ENCODE measurements around the gene PNPLA7.

- no peak for TF ChIP-seq CTCF (IDR thresholded peaks at IDR 0.05; ENCODE audit: low read depth, low read length, missing input control)
- TF ChIP-seq ATF3 (IDR thresholded peaks at IDR 0.05): no peak
- TF ChIP-seq JUND (IDR thresholded peaks at IDR 0.05): no peak
- TF ChIP-seq MAX (IDR thresholded peaks at IDR 0.05): no peak
- no peak for TF ChIP-seq TAF1 (conservative IDR thresholded peaks at IDR 0.05)
Measured at GRCh38 chr9:137544176-137544760, 5.9 kb downstream of the PNPLA7 start.
